Upper lobe of left lung (tissue), 4 donors: ENCODE data around the gene MLC1.

Source experiments
- EP300 ChIP-seq, 4 donors: sonication (generic); formaldehyde crosslinking; IDR thresholded peaks; one replicate each; pipeline ENCODE4 v1.5.1; 2017; ENCODE audit warnings: antibody characterized with exemption in 4 of 4, control low read depth in 2 of 4
- TF ChIP-seq, protein P1 (sequence below), 6 experiments: fragments of 450-650 bp in 4 of 6; fragments of 200-600 bp in 2 of 6; sonication (generic) in 2 of 6; IDR thresholded peaks; one replicate each; pipeline ENCODE4 v1.5.1; 2016 to 2019; ENCODE audit warnings: antibody characterized with exemption in 6 of 6

DNA sequence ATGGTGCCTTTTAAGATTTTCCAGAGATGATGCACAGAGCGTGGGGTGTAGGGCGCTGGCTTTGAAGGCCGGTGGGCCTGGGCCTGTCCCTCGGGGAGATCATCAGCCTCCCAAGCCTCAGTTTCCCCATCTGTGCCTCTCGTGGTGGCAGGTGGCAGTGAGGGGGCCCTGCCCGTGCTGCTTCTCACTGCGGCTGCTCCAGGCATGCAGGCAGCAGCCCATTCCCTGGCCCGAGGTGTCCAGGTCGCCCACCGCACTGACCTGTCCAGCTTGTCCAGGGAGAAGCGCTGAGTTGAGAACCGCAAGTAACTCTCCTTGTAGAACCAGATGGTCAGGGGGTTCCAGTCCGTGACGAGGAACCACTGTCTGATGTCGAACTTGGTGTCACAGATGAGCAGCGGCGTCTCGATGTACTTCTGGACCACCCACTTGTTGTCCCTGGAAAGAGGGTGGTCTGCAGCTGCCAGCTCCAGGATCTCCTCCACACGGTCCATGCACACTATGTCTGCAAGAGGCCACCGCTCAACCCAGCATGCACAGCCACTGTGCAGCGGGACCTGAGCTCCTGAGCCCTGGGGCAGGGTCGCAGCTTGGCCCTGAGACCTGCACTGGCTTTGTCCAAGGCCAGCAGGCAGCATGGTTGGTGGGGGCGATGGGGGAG is 52.2 kb downstream of the MLC1 start:
- no peak for TF ChIP-seq EP300 (IDR thresholded peaks at IDR 0.05)
- TF ChIP-seq, protein P1, sequence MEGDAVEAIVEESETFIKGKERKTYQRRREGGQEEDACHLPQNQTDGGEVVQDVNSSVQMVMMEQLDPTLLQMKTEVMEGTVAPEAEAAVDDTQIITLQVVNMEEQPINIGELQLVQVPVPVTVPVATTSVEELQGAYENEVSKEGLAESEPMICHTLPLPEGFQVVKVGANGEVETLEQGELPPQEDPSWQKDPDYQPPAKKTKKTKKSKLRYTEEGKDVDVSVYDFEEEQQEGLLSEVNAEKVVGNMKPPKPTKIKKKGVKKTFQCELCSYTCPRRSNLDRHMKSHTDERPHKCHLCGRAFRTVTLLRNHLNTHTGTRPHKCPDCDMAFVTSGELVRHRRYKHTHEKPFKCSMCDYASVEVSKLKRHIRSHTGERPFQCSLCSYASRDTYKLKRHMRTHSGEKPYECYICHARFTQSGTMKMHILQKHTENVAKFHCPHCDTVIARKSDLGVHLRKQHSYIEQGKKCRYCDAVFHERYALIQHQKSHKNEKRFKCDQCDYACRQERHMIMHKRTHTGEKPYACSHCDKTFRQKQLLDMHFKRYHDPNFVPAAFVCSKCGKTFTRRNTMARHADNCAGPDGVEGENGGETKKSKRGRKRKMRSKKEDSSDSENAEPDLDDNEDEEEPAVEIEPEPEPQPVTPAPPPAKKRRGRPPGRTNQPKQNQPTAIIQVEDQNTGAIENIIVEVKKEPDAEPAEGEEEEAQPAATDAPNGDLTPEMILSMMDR (IDR thresholded peaks at IDR 0.05) = no peak
